Measurements from ENCODE around the gene RETSAT.

Gene RETSAT

GRCh38 chr2:85354286-85355072 lies at the start of gene RETSAT, which contains the start of gene ELMOD3:
TSS of gene RETSAT (minus strand) at chr2:85354528. CDS start at chr2:85354507, 21 bp downstream.
TSS of gene ELMOD3 (plus strand) at chr2:85354769. CDS start at chr2:85357199, 2,430 bp downstream.
- peak; percentile 100 for DNase-seq (ENCODE audit: low read depth)

- DNase-seq (ENCODE audit: low read depth), result no peak
These were observed 47.5 kb upstream of the RETSAT start for GRCh38 chr2:85401844-85402243.

- no peak for DNase-seq (ENCODE audit: low read depth)
These were observed 47.1 kb upstream of the RETSAT start for GRCh38 chr2:85401464-85401805.

- no peak for DNase-seq (ENCODE audit: low read depth)
These were observed 46.5 kb upstream of the RETSAT start for GRCh38 chr2:85400541-85401463.

- DNase-seq (ENCODE audit: low read depth), result no peak
These were observed 45.7 kb upstream of the RETSAT start for GRCh38 chr2:85400023-85400422.

GRCh38 chr2:85399183-85399455 lies 44.8 kb upstream of the RETSAT start:
- DNase-seq (ENCODE audit: low read depth), result no peak

- DNase-seq (ENCODE audit: low read depth), result no peak
These were observed 44.3 kb upstream of the RETSAT start for GRCh38 chr2:85398426-85399182.

- DNase-seq (ENCODE audit: low read depth), result no peak
These were observed 43.6 kb upstream of the RETSAT start for GRCh38 chr2:85397925-85398331.

GRCh38 chr2:85396531-85397470 lies 42.5 kb upstream of the RETSAT start:
- no peak for DNase-seq (ENCODE audit: low read depth)

GRCh38 chr2:85395912-85396475 lies 41.7 kb upstream of the RETSAT start:
- DNase-seq (ENCODE audit: low read depth), result no peak

- DNase-seq (ENCODE audit: low read depth), result no peak
These were observed 40.6 kb upstream of the RETSAT start for GRCh38 chr2:85394976-85395375.

GRCh38 chr2:85394261-85394681 lies 39.9 kb upstream of the RETSAT start:
- no peak for DNase-seq (ENCODE audit: low read depth)

GRCh38 chr2:85393836-85394235 lies 39.5 kb upstream of the RETSAT start:
- DNase-seq (ENCODE audit: low read depth), result peak; percentile 40

GRCh38 chr2:85390941-85391669 lies 36.8 kb upstream of the RETSAT start:
- peak; percentile 28 for DNase-seq (ENCODE audit: low read depth)

- no peak for DNase-seq (ENCODE audit: low read depth)
These were observed 34.7 kb upstream of the RETSAT start for GRCh38 chr2:85388878-85389538.

GRCh38 chr2:85387754-85388153 lies 33.4 kb upstream of the RETSAT start:
- DNase-seq (ENCODE audit: low read depth), result no peak

- no peak for DNase-seq (ENCODE audit: low read depth)
These were observed 31.4 kb upstream of the RETSAT start for GRCh38 chr2:85385746-85386145.

- DNase-seq (ENCODE audit: low read depth), result no peak
These were observed 29.5 kb upstream of the RETSAT start for GRCh38 chr2:85383850-85384249.

- peak; percentile 26 for DNase-seq (ENCODE audit: low read depth)
These were observed 28.8 kb upstream of the RETSAT start for GRCh38 chr2:85383151-85383550.

GRCh38 chr2:85380048-85380447 lies 25.7 kb upstream of the RETSAT start:
- DNase-seq (ENCODE audit: low read depth), result no peak

Measured in iris pigment epithelial cell (primary cell).